Stimulated activated CD4-positive, alpha-beta T cell treated with anti-CD3 and anti-CD28 coated beads, Interleukin-4, amount 100 ng/mL, for 24 hours (primary cell): ENCODE measurements around the gene CEP44.
"Not testable (repeated sequence)": the region's sequence is repeated elsewhere in the genome, so short reads cannot be mapped to it uniquely, and the experiment has no call there.

Experiments used
- DNase-seq: peaks from one replicate; pipeline ENCODE4 v3.0.0-alpha.2; 2020

CEP44 gene

DNA sequence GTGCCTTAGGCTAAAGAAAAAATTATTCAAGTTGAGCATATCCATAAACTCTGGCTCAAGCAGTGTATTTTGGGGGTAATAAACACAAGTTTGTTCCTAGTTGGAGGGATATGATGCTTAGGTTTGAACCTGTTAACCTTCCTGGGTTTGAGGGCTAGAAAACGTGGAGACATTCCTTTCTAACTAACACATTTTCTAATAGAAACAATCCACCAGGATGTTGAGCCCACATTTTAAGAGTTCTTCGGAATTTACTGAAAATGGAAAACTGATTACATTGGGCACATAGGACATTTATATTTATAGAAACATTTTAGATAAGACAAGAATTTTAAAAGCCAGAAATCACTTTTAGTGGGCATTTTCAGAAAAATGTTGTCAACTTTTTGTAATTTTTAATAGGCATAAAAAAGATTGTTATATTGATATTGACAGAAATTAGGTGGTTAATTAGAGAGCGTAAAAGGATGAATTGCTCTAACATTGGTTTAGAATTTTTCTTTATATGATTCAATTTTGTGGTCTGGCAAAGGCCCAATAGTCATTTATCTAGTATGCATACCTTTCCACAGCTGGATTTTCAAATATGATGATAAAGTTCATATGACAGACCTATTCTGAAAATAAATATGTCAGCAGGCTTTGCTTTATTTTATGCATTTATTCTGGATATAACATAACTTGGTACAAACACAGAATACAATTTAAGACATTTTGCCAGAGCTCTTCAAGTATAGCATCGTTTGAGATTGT lies 49.2 kb downstream of the CEP44 start:
- DNase-seq: no peak

DNA sequence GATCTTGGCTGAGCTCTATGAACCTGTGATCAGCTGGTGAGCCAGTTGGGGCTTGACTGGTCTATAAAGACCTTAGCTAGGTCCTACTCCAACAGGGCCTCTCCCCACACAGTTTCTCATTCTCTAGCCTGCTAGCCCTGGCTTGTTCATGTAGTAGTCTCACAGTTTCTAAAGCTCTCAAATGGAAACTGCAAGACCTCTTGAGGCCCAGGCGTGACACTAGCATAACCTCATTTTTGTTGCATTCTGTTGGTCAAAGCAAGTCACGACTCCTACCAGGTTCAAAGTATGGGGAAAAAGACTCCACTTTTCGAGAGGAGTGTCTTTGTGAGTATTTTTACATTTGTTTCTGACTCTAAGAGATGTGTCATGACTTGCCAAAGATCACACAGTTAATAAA lies 50.9 kb downstream of the CEP44 start:
- DNase-seq: no peak

DNA sequence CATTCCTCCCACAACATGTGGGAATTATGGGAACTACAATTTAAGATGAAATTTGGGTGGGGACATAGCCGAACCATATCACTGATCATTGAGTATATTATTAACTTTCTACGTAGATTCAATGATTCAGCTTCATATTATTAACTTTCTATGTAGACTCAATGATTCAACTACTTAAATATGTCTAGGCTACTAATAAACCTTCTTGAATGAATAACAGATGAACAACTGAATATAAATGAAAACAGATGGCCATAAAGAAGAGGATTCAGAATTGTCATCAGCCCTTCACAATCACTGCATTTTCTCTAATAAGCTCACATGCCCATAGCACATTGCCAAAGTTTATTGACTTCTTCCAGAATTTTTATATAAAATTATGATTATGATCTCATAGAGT lies 57.0 kb downstream of the CEP44 start:
- DNase-seq: no peak

DNA sequence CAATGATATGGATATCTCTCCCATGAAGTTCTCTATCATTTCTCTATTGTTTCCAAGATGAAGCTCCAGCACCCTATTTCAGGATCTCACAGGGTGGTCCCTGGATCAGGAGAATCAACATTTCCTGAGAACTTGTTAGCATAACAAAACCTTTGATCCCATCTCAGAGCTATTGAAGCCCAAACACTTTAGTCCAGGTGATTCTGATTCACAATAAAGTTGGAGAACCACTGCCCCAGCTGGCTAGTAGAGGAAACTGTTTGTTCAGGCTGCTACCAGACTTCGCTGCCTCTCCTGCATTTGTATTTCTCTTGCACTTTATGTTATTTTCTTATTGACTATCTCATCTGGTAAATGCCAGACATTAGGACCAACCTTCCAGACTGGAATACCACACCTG lies 65.4 kb downstream of the CEP44 start:
- no peak for DNase-seq

DNA sequence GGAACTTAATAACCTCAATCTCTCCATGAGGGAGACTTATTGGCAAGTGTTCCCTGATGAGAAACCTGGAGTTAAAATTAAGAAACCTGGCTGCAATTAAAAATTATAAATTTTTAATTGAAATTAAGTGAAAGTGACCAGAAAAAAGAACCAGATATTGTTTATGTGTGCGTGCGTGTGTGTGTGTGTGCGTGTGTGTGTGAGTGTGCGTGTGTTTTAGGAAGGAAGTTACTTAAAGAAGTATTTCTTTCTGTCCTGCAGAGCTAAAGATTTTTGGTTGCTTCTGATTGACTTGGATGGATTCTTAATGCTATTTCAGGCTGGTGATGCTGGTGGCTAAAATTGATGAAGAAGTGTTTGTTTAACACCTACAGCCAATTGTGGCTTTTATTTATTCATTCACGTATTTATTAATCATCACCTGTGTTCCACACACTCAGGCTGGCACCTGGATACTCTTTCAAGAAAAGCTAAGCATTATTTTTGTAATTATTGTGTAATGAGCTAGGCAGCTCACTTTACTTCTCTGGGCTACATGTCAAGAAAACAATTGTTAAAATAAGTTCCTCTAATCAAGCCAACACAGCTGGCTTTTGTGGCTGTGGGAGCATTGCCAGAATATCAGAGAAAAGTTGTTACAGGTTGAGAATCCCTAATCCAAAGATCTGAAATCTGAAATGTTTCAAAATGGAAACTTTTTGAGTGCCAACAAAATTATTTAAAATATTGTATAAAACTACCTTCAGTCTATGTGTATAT lies 68.5 kb downstream of the CEP44 start:
- no peak for DNase-seq

DNA sequence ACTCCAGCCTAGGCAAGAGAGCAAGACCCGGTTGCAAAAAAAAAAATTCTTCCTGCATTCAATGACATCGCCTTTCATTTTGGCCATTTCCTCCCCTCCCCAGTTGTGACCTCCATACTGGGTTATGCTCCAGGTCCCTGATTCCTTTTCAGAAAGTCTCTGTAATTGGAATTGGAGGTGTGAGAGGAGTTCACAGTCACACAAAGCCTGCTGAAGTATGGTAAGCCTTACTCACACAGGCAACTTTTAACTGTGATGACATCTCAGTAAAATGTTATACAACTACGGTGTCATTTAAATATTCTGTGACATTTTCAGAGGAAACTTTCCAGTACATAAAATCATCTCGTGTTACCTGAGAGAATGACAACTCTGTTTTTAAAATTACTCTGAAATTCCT lies 73.6 kb downstream of the CEP44 start:
- DNase-seq: no peak

DNA sequence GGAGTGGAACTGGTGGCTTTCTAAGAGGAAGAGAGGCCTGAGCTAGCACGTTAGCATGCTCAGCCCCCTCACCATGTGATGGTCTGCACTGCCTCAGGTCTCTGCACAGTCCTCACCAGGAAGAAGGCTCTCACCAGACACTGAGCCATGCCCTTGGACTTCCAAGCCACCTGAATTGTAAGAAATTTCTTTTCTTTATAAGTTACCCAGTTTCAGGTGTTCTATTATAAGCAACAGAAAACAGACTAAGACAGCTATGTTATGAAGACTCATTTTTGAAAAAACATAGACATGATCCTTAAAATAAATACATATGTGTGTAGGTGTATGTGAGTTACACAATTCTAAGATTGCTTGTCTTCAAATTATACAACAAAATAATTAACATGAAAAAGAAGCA lies 74.7 kb downstream of the CEP44 start:
- no peak for DNase-seq

DNA sequence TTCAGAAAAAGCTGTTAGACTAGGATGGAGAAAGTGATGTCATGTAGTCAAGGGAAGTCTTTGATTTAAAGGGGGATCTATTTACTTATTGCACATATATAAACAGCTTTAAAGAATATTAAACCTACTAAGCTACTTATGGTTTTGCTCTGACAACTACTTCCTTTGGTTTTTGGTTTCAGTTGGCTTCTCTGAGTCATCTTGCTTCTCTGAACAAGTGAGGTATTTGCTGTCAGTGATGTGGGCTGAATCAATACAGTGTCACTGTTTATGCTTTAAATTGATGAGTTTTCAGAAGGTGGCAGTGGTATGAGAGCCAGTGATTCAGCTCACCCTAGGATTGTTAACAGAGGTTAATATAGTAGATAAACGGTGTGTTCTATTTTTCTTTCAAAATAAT lies 75.1 kb downstream of the CEP44 start:
- peak; percentile 5 for DNase-seq

DNA sequence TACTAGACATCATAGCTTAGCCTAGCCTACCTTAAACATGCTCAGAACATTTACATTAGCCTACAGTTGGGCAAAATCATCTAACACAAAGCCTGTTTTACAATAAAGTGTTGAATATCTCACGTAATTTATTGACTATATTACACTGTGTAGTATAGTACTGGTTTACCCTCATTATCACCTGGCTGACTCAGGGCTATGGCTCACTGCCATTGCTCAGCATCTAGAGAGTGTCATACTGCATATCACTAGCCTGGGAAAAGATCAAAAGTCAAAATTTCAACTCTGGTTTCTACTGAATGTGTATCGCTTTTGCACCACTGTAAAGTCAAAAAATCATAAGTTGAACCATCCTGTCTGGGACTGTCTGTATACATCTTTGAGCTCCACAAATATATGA lies 78.6 kb downstream of the CEP44 start:
- DNase-seq: no peak

DNA sequence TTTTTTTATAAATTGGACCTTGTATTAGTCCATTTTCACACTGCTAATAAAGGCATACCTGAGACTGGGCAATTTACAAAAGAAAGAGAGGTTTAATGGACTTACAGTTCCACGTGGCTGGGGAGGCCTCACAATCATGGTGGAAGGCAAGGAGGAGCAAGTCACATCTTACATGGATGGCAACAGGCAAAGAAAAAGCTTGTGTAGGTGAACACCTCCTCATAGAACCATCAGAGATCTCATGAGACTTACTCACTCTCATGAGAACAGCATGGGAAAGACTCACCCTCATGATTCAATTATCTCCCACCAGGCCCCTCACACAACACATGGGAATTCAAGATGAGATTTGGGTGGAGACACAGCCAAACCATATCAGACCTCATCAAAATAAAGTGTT lies 80.1 kb downstream of the CEP44 start:
- not testable (repeated sequence) for DNase-seq

DNA sequence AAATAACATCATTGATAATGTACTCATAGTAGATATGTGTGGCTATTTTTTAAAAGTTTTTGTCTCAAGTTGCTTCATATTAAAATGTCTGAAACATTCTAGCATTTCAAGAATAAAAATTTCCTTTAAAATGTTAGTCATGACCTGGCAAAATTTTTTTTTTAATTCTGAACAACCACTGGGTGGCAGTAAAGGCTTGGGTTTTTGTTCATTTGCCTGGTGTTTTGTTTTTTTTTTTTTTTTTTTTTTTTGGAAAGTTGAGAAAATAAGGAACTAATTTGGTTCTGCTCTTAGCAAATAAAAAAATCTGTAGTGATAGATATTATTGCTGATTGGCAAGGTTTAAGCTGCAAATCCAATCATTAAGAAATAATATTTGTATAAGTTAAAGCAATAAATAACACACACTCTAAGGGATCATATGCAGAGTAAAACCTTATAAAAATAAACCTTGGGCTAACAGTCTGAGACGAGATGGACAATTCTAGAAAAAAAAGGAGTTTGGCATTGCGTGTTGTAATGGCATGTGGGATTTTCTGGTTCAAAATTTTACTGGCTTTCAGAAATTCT lies 81.4 kb downstream of the CEP44 start:
- DNase-seq: no peak

DNA sequence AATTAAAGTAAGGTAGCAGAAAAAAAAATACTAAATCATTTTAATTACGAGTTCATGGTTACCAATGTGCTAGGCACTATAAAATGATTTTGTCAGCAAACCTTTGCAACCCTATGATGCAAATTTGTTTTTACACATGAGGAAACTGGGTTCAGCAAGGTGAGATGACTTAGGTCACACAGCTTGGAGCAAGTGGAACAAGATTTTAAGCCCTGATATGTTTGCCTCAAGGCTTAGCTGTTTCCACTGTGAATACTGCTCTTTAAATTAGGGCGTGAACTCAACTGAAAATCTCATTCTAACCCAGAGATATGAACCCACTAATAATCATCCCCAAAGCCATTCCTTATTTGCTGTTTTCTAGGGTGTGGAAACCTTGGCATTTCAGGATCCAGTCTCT lies 86.3 kb downstream of the CEP44 start:
- no peak for DNase-seq

DNA sequence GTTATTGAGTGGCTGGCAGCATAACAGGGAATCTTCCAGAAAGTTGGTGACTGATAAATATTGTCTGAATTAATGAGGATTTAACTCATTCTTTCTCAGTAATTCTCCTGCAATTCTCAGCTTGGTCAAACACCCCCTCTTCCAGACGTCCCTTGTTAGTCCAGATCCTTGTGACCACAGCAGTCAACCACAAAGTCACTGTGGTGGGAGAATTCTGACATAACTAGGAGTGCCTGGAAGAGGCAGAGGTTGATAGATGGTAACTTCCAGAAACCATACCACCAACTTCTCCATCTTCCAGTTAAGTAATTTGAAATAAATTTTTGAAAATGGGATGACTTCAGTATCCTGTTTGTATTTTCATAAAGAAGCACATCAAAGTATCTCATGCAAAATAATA lies 90.1 kb downstream of the CEP44 start:
- no peak for DNase-seq

DNA sequence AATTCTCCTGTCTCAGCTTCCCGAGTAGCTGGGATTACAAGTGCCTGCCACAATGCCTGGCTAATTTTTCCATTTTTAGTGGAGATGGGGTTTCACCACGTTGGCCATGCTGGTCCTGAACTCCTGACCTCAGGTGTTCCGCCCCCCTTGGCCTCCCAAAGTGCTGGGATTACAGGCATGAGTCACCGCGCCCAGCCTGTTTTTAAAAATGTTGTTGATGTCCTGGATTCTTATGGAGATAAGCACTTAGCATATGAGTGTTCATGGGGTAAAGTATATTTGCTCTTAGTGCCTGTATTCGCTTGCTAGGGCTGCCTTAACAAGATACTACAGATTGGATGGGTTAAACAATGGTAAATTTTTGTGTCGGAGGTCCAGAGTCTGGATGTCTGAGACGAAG lies 91.7 kb downstream of the CEP44 start:
- no peak for DNase-seq

DNA sequence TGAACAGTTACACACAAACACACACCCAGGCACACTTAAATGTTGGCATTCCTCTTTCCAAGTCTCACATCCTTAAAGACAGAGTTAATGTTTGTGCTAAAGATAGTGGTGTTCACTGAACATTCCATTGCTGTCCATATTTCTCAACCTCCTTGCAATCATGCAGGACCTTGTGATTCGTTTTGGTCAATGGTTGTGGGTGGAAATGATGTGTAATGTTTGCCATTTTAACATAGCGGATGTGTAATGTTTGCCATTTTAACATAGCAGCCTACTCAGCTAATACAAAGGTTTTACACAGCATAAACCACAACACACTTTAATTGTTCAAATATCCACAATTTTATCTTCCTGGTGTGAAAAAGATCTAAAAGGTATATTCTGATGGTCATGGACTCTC lies 93.9 kb downstream of the CEP44 start:
- no peak for DNase-seq

DNA sequence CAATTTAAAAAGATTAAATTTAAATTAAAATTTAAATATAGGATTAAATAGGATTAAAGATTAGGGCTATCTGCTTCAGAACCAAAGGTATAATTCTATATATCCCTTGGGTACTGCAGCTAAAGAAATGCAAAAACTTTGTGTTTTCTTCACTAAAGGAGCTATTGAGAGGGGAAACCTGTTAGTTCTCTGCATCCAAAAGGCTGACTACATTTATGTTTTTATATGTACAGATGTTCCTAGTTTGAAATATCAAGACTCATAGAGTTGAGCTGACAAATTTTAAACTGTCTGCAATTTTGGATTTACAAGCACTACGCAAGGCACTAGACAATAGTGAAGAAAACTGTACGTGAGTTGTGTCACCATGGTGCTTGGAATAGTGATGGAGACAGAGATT lies 95.2 kb downstream of the CEP44 start:
- no peak for DNase-seq

DNA sequence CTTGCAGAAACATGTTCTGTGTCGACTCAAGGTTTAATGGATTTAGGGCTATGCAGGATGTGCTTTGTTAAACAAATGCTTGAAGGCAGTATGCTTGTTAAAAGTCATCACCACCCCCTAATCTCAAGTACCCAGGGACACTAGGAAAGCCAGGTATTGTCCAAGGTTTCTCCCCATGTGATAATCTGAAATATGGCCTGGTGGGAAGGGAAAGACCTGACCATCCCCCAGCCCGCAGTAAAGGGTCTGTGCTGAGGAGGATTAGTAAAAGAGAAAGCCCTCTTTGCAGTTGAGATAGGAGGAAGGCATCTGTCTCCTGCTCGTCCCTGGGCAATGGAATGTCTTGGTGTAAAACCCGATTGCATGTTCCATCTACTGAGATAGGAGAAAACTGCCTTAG lies 96.5 kb downstream of the CEP44 start:
- DNase-seq: not testable (repeated sequence)

DNA sequence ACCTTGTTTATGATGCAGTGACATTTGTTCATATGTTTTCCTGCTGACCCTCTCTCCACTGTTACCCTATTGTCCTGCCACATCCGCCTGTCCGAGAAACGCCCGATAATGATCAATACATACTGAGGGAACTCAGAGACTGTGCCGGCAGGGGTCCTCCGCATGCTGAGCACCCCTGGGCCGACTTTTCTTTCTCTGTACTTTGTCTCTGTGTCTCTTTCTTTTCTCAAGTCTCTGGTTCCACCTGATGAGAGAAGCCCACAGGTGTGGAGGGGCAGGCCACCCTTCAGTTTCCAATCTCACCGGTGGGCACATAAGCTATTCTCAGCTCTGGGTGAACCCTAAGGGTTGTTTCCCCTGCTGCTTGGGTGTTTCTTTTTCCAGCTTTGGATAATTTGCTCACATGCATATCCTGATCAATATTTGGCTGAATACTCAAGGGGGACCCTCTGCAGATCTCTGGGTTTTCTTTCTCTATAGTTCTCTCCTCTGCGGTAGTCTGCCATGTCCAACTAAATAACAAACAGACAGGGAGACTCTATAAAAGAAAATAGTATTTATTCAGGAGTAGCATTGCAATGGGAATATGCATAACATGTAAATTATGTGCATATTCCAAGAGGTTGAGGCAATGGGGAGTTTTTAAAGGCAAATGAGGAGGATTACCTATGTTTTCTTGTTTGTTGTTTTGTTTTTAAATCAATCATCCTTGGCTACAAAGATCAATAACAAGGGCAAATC lies 97.2 kb downstream of the CEP44 start:
- no peak for DNase-seq

DNA sequence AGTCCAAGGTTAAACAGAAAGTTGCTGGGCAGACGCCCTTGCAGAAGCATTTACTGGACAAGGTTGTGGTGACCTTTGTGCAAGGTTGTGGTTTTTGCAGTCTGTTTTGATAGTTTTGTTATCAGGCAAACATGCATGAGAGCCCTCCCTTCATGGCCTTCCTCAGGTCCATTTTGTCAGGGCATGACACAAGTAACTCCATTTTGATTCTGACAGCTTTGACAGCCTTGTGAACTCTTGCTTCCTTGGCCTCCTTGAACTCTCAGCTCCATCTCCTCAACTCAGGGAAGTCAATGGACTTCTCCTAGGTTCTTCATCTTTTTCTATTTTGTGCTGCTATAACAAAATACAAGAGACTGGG lies 97.7 kb downstream of the CEP44 start:
- DNase-seq: no peak
